CD4-positive, CD25-positive, alpha-beta regulatory T cell (primary cell): Measurements from ENCODE around the gene FCRLA. TPM values are rescaled to one million over a fixed set of nuclear protein-coding genes. Genes with fewer than 3 reads are reported as not detected.
"Not testable (repeated sequence)": the region's sequence is repeated elsewhere in the genome, so short reads cannot be mapped to it uniquely, and the experiment has no call there.

Experiments used
- ATAC-seq, 2 donors: fragments of 150-1000 bp; cut with Tn5 transposase; one replicate each; pipeline ENCODE4 v1.10.0; 2021; ENCODE audit warnings: low read depth in 2 of 2, moderate number of reproducible peaks in 2 of 2, moderate library complexity in 1 of 2
- DNase-seq, 3 donors: peaks; one replicate each; pipeline versions ENCODE4 v3.0.0 to v3.0.0-alpha.2; 2012 to 2022; ENCODE audit warnings: mixed read lengths in 1 of 3
- H3K27ac ChIP-seq: one replicate; pipeline ENCODE4 v1.7.0; 2013; ENCODE audit warnings: mild to moderate bottlenecking, low read length; ENCODE audit not compliant: insufficient read depth, poor library complexity, severe bottlenecking
- H3K27me3 ChIP-seq: one replicate; pipeline ENCODE4 v1.7.0; 2013; ENCODE audit warnings: low read length; ENCODE audit not compliant: control insufficient read depth, insufficient read depth
- H3K36me3 ChIP-seq: one replicate; pipeline ENCODE4 v1.7.0; 2013; ENCODE audit warnings: mild to moderate bottlenecking, low read length, moderate library complexity; ENCODE audit not compliant: control insufficient read depth, insufficient read depth
- H3K4me1 ChIP-seq: 2 replicates; pipeline ENCODE4 v1.7.0; 2013; ENCODE audit warnings: mild to moderate bottlenecking, low read length; ENCODE audit not compliant: insufficient read depth, control insufficient read depth, poor library complexity, severe bottlenecking
- H3K4me3 ChIP-seq: one replicate; pipeline ENCODE4 v1.7.0; 2013; ENCODE audit warnings: low read depth, mild to moderate bottlenecking, low read length, moderate library complexity
- H3K9me3 ChIP-seq, 2 experiments: 1 replicate in 1 of 2; 2 replicates in 1 of 2; pipeline ENCODE4 v1.7.0; 2013; ENCODE audit warnings: low read length in 2 of 2, mild to moderate bottlenecking in 1 of 2, moderate library complexity in 1 of 2; ENCODE audit not compliant: control insufficient read depth in 2 of 2
- H3K27ac Mint-ChIP-seq, 3 donors: one replicate each; pipeline ENCODE4 v1.8.0; 2020 to 2022; ENCODE audit warnings: mild to moderate bottlenecking in 3 of 3, mixed read lengths in 3 of 3, moderate library complexity in 2 of 3
- H3K27me3 Mint-ChIP-seq: one replicate; pipeline ENCODE4 v1.8.0; 2022; ENCODE audit warnings: mild to moderate bottlenecking, mixed read lengths
- H3K36me3 Mint-ChIP-seq: one replicate; pipeline ENCODE4 v1.8.0; 2020; ENCODE audit warnings: mixed read lengths
- H3K4me1 Mint-ChIP-seq, 4 donors: one replicate each; pipeline ENCODE4 v1.8.0; 2020 to 2022; ENCODE audit warnings: mixed read lengths in 4 of 4, mild to moderate bottlenecking in 1 of 4
- H3K4me3 Mint-ChIP-seq, 4 donors: one replicate each; pipeline ENCODE4 v1.8.0; 2020 to 2022; ENCODE audit warnings: mild to moderate bottlenecking in 4 of 4, mixed read lengths in 4 of 4, moderate library complexity in 3 of 4
- H3K9me3 Mint-ChIP-seq, 7 donors: one replicate each; pipeline ENCODE4 v1.8.0; 2020 to 2022; ENCODE audit warnings: mixed read lengths in 7 of 7, mild to moderate bottlenecking in 3 of 7, moderate library complexity in 2 of 7
- polyA plus RNA-seq, 4 donors: library from polyadenylated mRNA; unstranded; fragments of 300-500 nt; fragmentation: Illumina TruSeq; gene quantifications; one replicate each; pipeline ENCODE4 v1.2.3, GENCODE V29; 2021
- total RNA-seq: library from RNA; stranded (reverse); gene quantifications from one replicate; pipeline ENCODE4 v1.2.3, GENCODE V29; 2022

FCRLA gene
- total and polyA plus RNA-seq, 5 donors from 2014 or later = 0.51 to 2.1 (median 0.51) TPM; not detected in 2

GRCh38 chr1:161671045-161672020 lies 35.7 kb upstream of the FCRLA start:
- not testable (repeated sequence) for H3K36me3 Mint-ChIP-seq, H3K9me3 ChIP-seq, H3K27ac Mint-ChIP-seq, H3K9me3 Mint-ChIP-seq, H3K4me1 Mint-ChIP-seq, H3K27ac ChIP-seq, H3K4me3 Mint-ChIP-seq, H3K36me3 ChIP-seq, H3K27me3 ChIP-seq, H3K4me1 ChIP-seq, ATAC-seq, DNase-seq, H3K4me3 ChIP-seq
- H3K27me3 Mint-ChIP-seq = peaks cover 10% of the 10 kb centered on the region

- not testable (repeated sequence) for DNase-seq, H3K36me3 Mint-ChIP-seq, H3K4me3 ChIP-seq, H3K4me3 Mint-ChIP-seq, H3K4me1 Mint-ChIP-seq, H3K27ac ChIP-seq, ATAC-seq, H3K9me3 ChIP-seq, H3K4me1 ChIP-seq, H3K9me3 Mint-ChIP-seq, H3K27me3 ChIP-seq, H3K36me3 ChIP-seq
- Mint-ChIP-seq H3K27ac (peak overlapping the region in 1 of 3 donors; percentile 32), H3K27me3 (peaks cover 13% of the 10 kb centered on the region)
These were observed 33.6 kb upstream of the FCRLA start for GRCh38 chr1:161673437-161673836.

- not testable (repeated sequence) for H3K36me3 ChIP-seq, H3K9me3 ChIP-seq, DNase-seq, H3K36me3 Mint-ChIP-seq, H3K9me3 Mint-ChIP-seq, ATAC-seq, H3K4me1 ChIP-seq, H3K27ac ChIP-seq, H3K27ac Mint-ChIP-seq, H3K4me3 Mint-ChIP-seq, H3K27me3 ChIP-seq, H3K4me3 ChIP-seq, H3K4me1 Mint-ChIP-seq
- H3K27me3 Mint-ChIP-seq = peaks cover 15% of the 10 kb centered on the region
These were observed 32.6 kb upstream of the FCRLA start for GRCh38 chr1:161674447-161674846.

- H3K9me3 ChIP-seq, ATAC-seq, H3K27me3 ChIP-seq, DNase-seq, H3K27ac ChIP-seq, H3K4me1 Mint-ChIP-seq, H3K27ac Mint-ChIP-seq, H3K9me3 Mint-ChIP-seq, H3K36me3 Mint-ChIP-seq, H3K4me3 Mint-ChIP-seq, H3K36me3 ChIP-seq, H3K4me1 ChIP-seq, H3K4me3 ChIP-seq: not testable (repeated sequence)
- peaks cover 15% of the 10 kb centered on the region for H3K27me3 Mint-ChIP-seq
These were observed 32.1 kb upstream of the FCRLA start for GRCh38 chr1:161674908-161675307.

GRCh38 chr1:161676441-161676840 lies 30.6 kb upstream of the FCRLA start:
- H3K4me1 ChIP-seq = no peaks in the 10 kb centered on the region
- H3K9me3 Mint-ChIP-seq = no peaks in the 10 kb centered on the region
- H3K36me3 ChIP-seq = no peaks in the 10 kb centered on the region
- H3K27me3 ChIP-seq = peaks cover 3% of the 10 kb centered on the region
- no peak overlapping the region for H3K4me3 Mint-ChIP-seq
- H3K36me3 Mint-ChIP-seq = no peaks in the 10 kb centered on the region
- no peaks in the 10 kb centered on the region for H3K9me3 ChIP-seq
- H3K4me1 Mint-ChIP-seq = no peaks in the 10 kb centered on the region
- ATAC-seq = no peak
- no peak for DNase-seq
- no peak overlapping the region for H3K27ac ChIP-seq
- peaks cover 16% of the 10 kb centered on the region for H3K27me3 Mint-ChIP-seq
- H3K4me3 ChIP-seq = no peak overlapping the region
- H3K27ac Mint-ChIP-seq = no peak overlapping the region

- Histone ChIP-seq H3K4me3 (no peak overlapping the region), H3K27me3 (peaks cover 3% of the 10 kb centered on the region), H3K9me3 (no peaks in the 10 kb centered on the region), H3K4me1 (no peaks in the 10 kb centered on the region), H3K36me3 (no peaks in the 10 kb centered on the region), H3K27ac (no peak overlapping the region)
- Mint-ChIP-seq H3K9me3 (no peaks in the 10 kb centered on the region), H3K4me1 (no peaks in the 10 kb centered on the region), H3K27ac (no peak overlapping the region), H3K27me3 (peaks cover 23% of the 10 kb centered on the region), H3K4me3 (no peak overlapping the region), H3K36me3 (no peaks in the 10 kb centered on the region)
- no peak for DNase-seq
- ATAC-seq = no peak
These were observed 29.9 kb upstream of the FCRLA start for GRCh38 chr1:161676958-161677689.

- Histone ChIP-seq H3K9me3 (no peaks in the 10 kb centered on the region), H3K36me3 (no peaks in the 10 kb centered on the region), H3K27ac (no peak overlapping the region), H3K4me1 (no peaks in the 10 kb centered on the region), H3K4me3 (no peak overlapping the region), H3K27me3 (peaks cover 10% of the 10 kb centered on the region)
- no peaks in the 10 kb centered on the region for H3K4me1 Mint-ChIP-seq
- no peak overlapping the region for H3K4me3 Mint-ChIP-seq
- H3K27ac Mint-ChIP-seq = no peak overlapping the region
- H3K36me3 Mint-ChIP-seq = no peaks in the 10 kb centered on the region
- H3K9me3 Mint-ChIP-seq = no peaks in the 10 kb centered on the region
- peaks cover 31% of the 10 kb centered on the region for H3K27me3 Mint-ChIP-seq
- DNase-seq (no peak), ATAC-seq (no peak)
These were observed 28.5 kb upstream of the FCRLA start for GRCh38 chr1:161678500-161678899.
